Loucy (cell line): ENCODE measurements around the gene TCP10L.
"Not testable (repeated sequence)": the region's sequence is repeated elsewhere in the genome, so short reads cannot be mapped to it uniquely, and the experiment has no call there.

ENCODE experiments used
- H2AFZ ChIP-seq: fragments of 200-600 bp; sonication (generic); 2 replicates; pipeline ENCODE4 v1.6.0; 2016; ENCODE audit warnings: antibody characterized with exemption, mild to moderate bottlenecking, low read length, moderate library complexity
- H3F3A ChIP-seq: fragments of 200-600 bp; 2 replicates; pipeline ENCODE4 v1.6.0; 2016; ENCODE audit warnings: antibody characterized with exemption, low read depth, mild to moderate bottlenecking
- H3K27me3 ChIP-seq: fragments of 200-600 bp; sonication (generic); 2 replicates; pipeline ENCODE4 v1.6.1; 2014; ENCODE audit warnings: low read length, mild to moderate bottlenecking; ENCODE audit not compliant: insufficient read depth, poor library complexity, severe bottlenecking
- H3K36me3 ChIP-seq: fragments of 200-600 bp; sonication (generic); 2 replicates; pipeline ENCODE4 v1.6.1; 2016; ENCODE audit warnings: low read length; ENCODE audit not compliant: insufficient read depth
- H3K4me1 ChIP-seq: fragments of 200-600 bp; sonication (generic); 2 replicates; pipeline ENCODE4 v1.5.1; 2014; ENCODE audit warnings: low read length, mild to moderate bottlenecking; ENCODE audit not compliant: insufficient read depth, poor library complexity, severe bottlenecking
- H3K4me2 ChIP-seq: fragments of 200-600 bp; sonication (generic); 2 replicates; pipeline ENCODE4 v1.6.0; 2014; ENCODE audit warnings: antibody characterized with exemption, low read length, low read depth, mild to moderate bottlenecking; ENCODE audit not compliant: poor library complexity, severe bottlenecking
- H3K4me3 ChIP-seq: fragments of 200-600 bp; sonication (generic); 2 replicates; pipeline ENCODE4 v1.5.1; 2014; ENCODE audit warnings: low read length, mild to moderate bottlenecking, mixed read lengths; ENCODE audit not compliant: poor library complexity, severe bottlenecking
- H3K79me2 ChIP-seq: fragments of 200-600 bp; sonication (generic); 2 replicates; pipeline ENCODE4 v1.6.1; 2014; ENCODE audit warnings: low read length; ENCODE audit not compliant: insufficient read depth
- H3K9ac ChIP-seq: fragments of 200-600 bp; sonication (generic); 2 replicates; pipeline ENCODE4 v1.6.0; 2014; ENCODE audit warnings: mild to moderate bottlenecking, low read depth, low read length, moderate library complexity; ENCODE audit not compliant: poor library complexity, severe bottlenecking
- H3K9me2 ChIP-seq: fragments of 200-600 bp; sonication (generic); replicated peaks from 2 replicates; pipeline ENCODE4 v1.6.1; 2016; ENCODE audit warnings: low read depth, low read length, mixed read lengths
- H3K9me3 ChIP-seq: fragments of 200-600 bp; sonication (generic); 2 replicates; pipeline ENCODE4 v1.6.1; 2014; ENCODE audit warnings: mild to moderate bottlenecking, antibody characterized with exemption, low read length, low read depth; ENCODE audit not compliant: insufficient read depth
- H4K20me1 ChIP-seq: fragments of 200-600 bp; sonication (generic); 2 replicates; pipeline ENCODE4 v1.6.0; 2014; ENCODE audit warnings: antibody characterized with exemption, low read length, mild to moderate bottlenecking; ENCODE audit not compliant: insufficient read depth, poor library complexity, severe bottlenecking
- CTCF ChIP-seq: fragments of 200-600 bp; sonication (generic); conservative IDR thresholded peaks from 2 replicates; pipeline ENCODE4 v1.5.1; 2014; ENCODE audit warnings: mild to moderate bottlenecking, antibody characterized with exemption, low read length
- EZH2phosphoT487 ChIP-seq: fragments of 200-600 bp; IDR thresholded peaks from 2 replicates; pipeline ENCODE4 v1.6.1; 2018; ENCODE audit warnings: antibody characterized with exemption, mild to moderate bottlenecking, moderate library complexity, borderline replicate concordance

Gene TCP10L

GRCh38 chr21:32533611-32534010 is 51.7 kb downstream of the TCP10L start:
- Histone ChIP-seq H3F3A (no peaks in the 10 kb centered on the region), H3K4me2 (no peak overlapping the region), H3K9me2 (no peaks in the 10 kb centered on the region), H3K36me3 (no peaks in the 10 kb centered on the region), H3K4me1 (no peaks in the 10 kb centered on the region), H3K9ac (no peak overlapping the region), H3K4me3 (no peak overlapping the region), H3K9me3 (no peaks in the 10 kb centered on the region), H2AFZ (no peak overlapping the region), H3K27me3 (no peaks in the 10 kb centered on the region), H4K20me1 (no peaks in the 10 kb centered on the region), H3K79me2 (no peaks in the 10 kb centered on the region)
- TF ChIP-seq EZH2phosphoT487: no peak
- no peak for TF ChIP-seq CTCF

GRCh38 chr21:32533053-32533452 is 52.3 kb downstream of the TCP10L start:
- H4K20me1 ChIP-seq: no peaks in the 10 kb centered on the region
- H2AFZ ChIP-seq: no peak overlapping the region
- no peaks in the 10 kb centered on the region for H3K9me3 ChIP-seq
- H3K27me3 ChIP-seq: no peaks in the 10 kb centered on the region
- H3K79me2 ChIP-seq: no peaks in the 10 kb centered on the region
- H3K4me1 ChIP-seq: no peaks in the 10 kb centered on the region
- no peak overlapping the region for H3K9ac ChIP-seq
- no peak overlapping the region for H3K4me2 ChIP-seq
- no peak for TF ChIP-seq CTCF
- H3K9me2 ChIP-seq: no peaks in the 10 kb centered on the region
- H3F3A ChIP-seq: no peaks in the 10 kb centered on the region
- H3K4me3 ChIP-seq: no peak overlapping the region
- H3K36me3 ChIP-seq: no peaks in the 10 kb centered on the region

- H3K9me3 ChIP-seq: no peaks in the 10 kb centered on the region
- H3K9me2 ChIP-seq: no peaks in the 10 kb centered on the region
- H3K27me3 ChIP-seq: no peaks in the 10 kb centered on the region
- TF ChIP-seq CTCF (no peak), EZH2phosphoT487 (no peak)
- H3K36me3 ChIP-seq: no peaks in the 10 kb centered on the region
- H3K9ac ChIP-seq: no peak overlapping the region
- H3K4me3 ChIP-seq: no peak overlapping the region
- no peaks in the 10 kb centered on the region for H3K4me1 ChIP-seq
- no peak overlapping the region for H3K4me2 ChIP-seq
- no peak overlapping the region for H2AFZ ChIP-seq
- no peaks in the 10 kb centered on the region for H3K79me2 ChIP-seq
- H4K20me1 ChIP-seq: no peaks in the 10 kb centered on the region
- H3F3A ChIP-seq: no peaks in the 10 kb centered on the region
These were observed 52.7 kb downstream of the TCP10L start for GRCh38 chr21:32532636-32533035.

GRCh38 chr21:32531561-32531960 is 53.8 kb downstream of the TCP10L start:
- not testable (repeated sequence) for H4K20me1 ChIP-seq, H3K9ac ChIP-seq, H3F3A ChIP-seq, H3K4me3 ChIP-seq, H3K27me3 ChIP-seq, H3K4me2 ChIP-seq, H3K4me1 ChIP-seq, H2AFZ ChIP-seq, H3K9me2 ChIP-seq, H3K79me2 ChIP-seq, H3K9me3 ChIP-seq, H3K36me3 ChIP-seq

GRCh38 chr21:32530809-32531208 is 54.5 kb downstream of the TCP10L start:
- H3K79me2 ChIP-seq, H3K36me3 ChIP-seq, H4K20me1 ChIP-seq, H3K27me3 ChIP-seq, H3K4me1 ChIP-seq, H3K9ac ChIP-seq, H3K4me3 ChIP-seq, H3K4me2 ChIP-seq, H3K9me3 ChIP-seq, H3K9me2 ChIP-seq, H2AFZ ChIP-seq, H3F3A ChIP-seq: not testable (repeated sequence)
